Cortex of kidney (tissue), 1 donor: ENCODE measurements around the gene THAP6.
A peak's percentile ranks its signal among the peaks of the same experiment; 100 is the strongest.
"Not testable (repeated sequence)": the region's sequence is repeated elsewhere in the genome, so short reads cannot be mapped to it uniquely, and the experiment has no call there.

Experiments
- DNase-seq: peaks from one replicate; lab custom pipeline; 2025; lab: John Stamatoyannopoulos, UW

Gene THAP6, protein sequence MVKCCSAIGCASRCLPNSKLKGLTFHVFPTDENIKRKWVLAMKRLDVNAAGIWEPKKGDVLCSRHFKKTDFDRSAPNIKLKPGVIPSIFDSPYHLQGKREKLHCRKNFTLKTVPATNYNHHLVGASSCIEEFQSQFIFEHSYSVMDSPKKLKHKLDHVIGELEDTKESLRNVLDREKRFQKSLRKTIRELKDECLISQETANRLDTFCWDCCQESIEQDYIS

DNA sequence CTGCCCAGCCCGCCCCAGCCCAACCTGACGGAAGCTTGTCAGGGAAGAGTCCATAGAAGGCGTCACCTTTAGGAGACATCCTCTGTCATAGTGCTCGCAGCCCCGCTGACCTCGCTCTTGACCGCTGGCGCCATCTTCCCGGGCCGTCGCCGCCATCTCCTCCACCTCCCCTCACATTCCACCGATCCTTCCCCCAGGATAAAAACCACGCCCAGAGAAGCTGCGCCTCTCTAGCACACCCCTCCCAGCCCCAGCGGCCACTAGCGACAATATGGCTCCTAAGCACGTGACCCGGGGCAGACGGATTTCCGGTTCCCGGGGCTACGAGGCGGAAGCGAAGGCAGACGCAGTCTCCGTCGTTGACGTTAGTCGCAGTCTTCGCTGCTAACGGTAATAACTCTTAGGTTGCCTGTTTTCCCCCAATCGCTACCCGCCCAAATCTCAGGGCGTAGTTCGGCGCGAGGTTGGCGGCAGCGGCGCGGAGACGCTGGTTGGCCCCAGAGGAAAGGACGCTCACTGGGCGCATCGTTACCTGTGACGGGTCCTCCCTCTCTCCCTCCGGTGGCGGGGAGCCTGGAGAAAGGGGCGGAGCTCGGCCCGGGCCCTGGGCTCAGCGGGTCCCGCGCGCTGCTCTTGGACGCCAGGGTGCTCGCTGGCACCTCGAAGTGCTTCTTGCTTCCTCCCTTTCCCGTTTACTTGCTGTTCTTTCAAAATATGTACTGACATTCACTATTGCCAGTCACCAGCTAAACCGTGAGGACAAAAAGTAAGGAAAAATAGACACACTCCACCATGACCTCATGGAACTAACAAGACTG is at the start of gene THAP6, which contains the start of gene RCHY1:
Gene THAP6, plus strand, starts transcription at position 343 of the 818 bp plus-strand sequence. CDS start 980 bp downstream, outside the sequence.
Gene RCHY1, minus strand, starts transcription at position 273 of the 818 bp plus-strand sequence. Its CDS starts 117 bp downstream, at position 156.
- peak; percentile 70 for DNase-seq

- no peak for DNase-seq
These were observed 44.4 kb upstream of the THAP6 start for GRCh38 chr4:75469896-75470295.

DNA sequence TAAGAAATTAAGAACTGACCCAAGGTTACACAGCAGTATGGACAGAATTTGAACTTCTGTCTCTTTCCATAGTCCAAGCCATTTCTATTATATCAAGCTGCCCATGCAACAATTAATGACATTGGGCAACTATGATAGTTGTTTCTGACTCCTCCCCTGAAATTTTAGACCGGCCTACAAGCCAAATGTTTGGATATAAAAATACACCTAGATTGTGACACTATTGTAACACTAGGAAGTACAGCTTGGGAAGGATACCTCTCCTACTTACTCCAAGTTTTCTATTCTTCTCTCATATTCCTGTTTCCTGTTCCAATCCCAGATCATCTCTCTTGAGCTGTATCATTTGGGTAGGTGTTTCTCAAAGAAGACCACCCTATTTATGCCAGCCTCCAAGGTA is 43.5 kb upstream of the THAP6 start:
- DNase-seq = no peak

DNA sequence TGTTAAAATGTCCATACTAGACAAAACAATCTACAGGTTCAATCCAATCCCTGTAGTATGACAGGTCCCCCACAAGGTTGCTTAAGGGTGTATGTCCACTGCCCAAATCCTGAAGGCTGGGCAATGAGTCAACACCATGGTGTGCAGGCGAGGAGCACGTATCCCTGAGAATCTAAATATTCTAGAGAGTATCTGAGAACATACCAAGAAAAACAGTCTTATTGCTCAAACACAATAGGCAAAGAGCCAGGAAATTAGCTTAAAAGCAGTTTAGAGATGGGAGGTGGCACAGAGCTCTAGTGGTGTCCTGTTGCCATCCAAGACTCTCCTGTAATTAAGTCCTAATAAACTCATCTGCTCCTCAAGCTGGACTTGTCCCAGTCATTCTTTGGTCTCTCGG is 37.1 kb upstream of the THAP6 start:
- DNase-seq = no peak

DNA sequence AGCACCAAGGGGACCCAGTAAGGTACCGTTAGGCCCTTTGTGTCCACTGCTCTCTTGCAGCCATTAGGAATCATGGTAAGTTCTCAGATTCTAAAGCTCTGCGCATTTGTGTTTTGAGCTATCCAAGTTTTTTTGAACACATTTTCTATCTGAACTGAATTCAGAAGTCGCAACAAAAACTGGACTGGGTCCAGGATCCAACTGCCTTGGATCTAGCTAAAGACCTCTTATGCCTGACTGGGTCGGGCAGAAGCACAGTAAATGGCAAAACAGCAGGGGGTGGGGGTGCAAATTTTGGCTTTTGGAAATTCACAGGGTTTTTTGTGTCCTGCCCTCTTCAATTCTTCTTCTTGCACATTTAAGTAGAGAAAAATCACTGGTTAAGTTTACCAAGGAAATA is 30.1 kb upstream of the THAP6 start:
- no peak for DNase-seq

DNA sequence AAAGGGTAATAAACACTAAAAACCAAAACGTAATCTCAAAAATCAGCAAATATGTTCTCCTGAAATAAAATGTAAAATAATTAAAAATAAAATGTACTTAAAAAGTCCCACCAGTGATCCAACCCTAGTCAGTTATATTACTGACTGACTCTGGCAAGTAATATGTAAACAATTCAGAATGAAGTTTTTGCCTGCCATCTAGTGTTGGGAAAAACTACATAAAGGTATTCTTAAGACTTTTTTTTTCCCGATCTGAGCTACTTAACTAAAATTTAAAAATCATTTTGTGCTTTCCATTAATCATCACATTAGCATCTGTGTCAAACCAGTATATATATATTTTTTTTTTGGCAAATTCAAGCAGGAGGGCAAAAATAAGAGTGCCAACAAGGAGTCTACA is 24.1 kb upstream of the THAP6 start:
- DNase-seq = no peak

DNA sequence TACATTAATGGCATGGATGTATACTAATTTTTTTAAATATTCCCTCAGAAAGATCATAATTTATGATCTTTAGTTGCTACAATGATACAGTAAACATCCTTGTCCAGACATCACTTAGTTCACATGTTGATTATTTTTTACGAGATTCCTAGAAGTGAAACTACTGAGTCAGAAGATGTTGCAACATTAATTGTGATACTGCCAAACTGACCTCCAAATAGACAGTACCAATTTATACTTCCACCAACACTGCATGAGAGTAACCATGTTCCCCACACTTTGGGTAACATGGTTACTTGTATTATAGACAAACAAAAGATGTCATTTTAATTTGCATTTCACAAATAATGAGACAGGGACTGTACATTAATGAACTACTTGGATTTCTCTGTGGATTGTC is 19.7 kb upstream of the THAP6 start:
- no peak for DNase-seq

GRCh38 chr4:75495476-75495875 is 18.8 kb upstream of the THAP6 start:
- no peak for DNase-seq

- no peak for DNase-seq
These were observed 17.9 kb upstream of the THAP6 start for GRCh38 chr4:75496406-75496805.

DNA sequence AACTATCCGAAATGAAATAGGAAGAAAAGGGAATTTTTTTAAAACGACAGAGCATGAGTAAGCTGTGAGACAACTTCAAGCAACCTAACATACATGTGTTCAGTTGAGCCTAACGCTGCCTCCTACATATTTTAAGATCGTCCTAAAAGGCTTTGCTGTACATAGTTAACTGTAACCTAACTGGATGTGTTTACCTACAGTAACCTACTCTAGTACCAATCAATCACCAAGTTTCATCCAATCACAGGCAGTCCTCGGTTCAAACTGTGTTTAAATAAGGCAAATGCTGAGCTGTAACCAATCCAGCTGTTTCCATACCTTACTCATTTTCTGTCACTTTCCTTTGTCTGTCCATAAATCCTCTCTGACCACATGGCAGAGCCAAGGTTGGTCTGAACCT is 17.1 kb upstream of the THAP6 start:
- DNase-seq = no peak

GRCh38 chr4:75498041-75498440 is 16.2 kb upstream of the THAP6 start:
- DNase-seq = no peak

DNA sequence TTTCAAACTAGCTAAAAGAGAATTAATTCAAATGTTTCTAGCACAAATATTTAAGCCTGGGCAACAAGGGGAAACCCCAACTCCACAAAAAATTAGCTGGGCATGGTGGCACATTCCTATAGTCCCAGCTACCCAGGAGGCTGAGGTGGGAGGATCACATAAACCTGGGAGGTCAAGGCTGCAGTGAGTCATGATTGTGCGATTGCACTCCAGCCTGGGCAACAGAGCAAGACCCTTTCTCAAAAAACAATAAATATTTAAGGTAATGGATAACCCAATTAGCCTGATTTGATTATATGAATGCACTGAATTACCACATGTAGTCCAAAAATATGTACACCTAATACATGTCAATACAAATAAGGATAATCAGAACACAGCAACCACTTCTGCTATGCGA is 14.4 kb upstream of the THAP6 start:
- no peak for DNase-seq

- DNase-seq = no peak
These were observed 11.6 kb upstream of the THAP6 start for GRCh38 chr4:75502671-75503070.

DNA sequence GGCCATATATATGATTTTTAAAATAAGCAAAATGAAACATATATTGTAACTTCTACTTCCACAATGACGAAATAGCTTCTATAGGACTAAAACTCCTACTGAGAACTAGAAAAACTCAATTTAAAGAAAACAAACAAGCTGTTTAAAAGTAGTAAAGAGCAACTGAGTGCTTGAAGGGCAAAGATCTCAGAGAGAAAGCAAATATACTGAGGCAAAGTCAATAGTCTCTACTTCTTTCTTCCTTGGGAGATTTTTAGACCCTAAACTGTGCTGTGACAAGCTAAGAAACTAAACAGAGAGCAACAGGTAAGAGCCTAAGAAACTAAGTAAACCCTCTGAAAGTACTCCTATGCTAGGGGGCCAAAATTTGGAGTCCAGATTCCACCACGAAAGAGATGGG is 8.6 kb upstream of the THAP6 start:
- DNase-seq = no peak

GRCh38 chr4:75509592-75509991 is 4.7 kb upstream of the THAP6 start:
- not testable (repeated sequence) for DNase-seq

DNA sequence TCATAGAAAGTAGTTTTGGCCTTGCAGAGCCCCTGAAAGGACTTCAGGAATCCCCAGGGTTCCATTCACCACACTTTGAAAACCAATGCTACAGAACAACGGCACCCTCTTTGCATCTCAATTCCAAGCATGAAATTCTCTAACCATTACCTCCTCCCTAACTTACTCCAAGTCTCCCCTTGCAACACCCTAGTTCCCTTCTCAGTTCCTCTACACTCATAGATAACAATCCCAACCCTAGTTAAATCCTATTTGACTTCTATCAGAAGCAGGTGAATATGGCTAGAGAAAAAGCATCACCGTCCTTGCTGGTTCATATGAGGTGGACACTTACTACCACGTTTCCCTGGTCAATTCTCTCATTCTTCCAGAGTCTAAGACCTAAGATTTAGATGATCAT is 2.4 kb upstream of the THAP6 start:
- no peak for DNase-seq

GRCh38 chr4:75512386-75513211 is 1.7 kb upstream of the THAP6 start:
- no peak for DNase-seq

DNA sequence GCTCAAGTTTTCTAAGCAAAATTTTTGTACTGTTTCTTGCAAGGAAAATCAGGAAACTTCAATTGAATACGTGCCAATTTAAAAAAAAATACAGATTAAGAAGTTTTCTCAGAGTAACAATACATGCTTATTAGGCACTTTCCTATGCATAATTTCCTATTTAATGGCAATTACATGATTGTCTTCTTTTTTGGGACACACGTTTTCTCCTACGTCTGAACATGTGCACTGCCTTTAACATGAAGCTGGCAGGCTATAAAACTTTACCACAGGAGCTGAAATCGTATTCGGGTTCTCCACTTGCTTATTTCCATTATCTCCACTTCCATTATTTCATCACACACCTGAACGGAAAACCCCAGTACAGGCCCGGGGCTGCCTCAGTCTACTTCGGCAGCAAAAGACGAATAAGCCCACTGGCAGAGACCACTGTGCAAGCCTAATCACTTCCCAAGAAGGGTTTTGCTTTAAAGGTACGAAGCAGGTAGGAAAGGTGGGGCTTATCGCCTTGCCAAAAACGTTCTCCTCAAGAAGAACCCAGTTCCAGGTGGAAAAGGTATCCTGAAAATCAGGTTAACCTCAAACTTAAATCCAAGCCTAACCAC is 645 bp upstream of the THAP6 start:
- no peak for DNase-seq

DNA sequence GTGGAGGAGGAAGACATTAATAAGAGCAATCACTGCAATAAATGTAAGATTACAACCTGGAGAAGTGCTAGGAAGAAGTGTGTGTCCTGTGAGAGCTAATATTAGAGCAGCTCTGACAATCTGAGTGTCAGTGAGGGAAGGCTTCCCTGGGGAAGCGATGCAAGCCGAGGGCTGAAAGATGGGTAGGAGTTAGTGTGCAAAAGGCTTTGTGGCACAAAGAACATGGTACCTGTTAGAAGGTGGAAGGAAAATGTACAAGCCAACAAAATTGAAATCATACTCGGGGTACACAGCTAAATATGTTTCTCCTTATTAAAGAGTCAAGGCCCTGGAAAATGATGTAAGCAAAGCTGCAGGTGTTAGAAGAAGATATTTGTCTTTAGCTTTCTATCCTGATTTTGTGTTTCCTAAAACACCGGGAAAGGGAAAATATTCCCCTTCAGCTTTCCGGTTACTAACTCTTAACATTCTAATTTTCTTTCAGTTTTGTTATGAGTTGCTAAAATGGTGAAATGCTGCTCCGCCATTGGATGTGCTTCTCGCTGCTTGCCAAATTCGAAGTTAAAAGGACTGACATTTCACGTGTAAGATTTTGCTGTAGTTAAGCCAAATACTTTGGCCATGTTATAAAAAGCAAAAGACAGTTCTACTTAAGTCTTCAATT is 808 bp downstream of the THAP6 start:
- DNase-seq = no peak

GRCh38 chr4:75516144-75516543 is 1.9 kb downstream of the THAP6 start:
- no peak for DNase-seq

- DNase-seq = not testable (repeated sequence)
These were observed 5.2 kb downstream of the THAP6 start for GRCh38 chr4:75519452-75519851.

GRCh38 chr4:75525086-75525485 is 10.8 kb downstream of the THAP6 start:
- DNase-seq = no peak
